Fibroblast of pulmonary artery (primary cell): ENCODE data around the gene CDR2.
"Not testable (repeated sequence)": the region's sequence is repeated elsewhere in the genome, so short reads cannot be mapped to it uniquely, and the experiment has no call there.

Experiments used
- DNase-seq: peaks from one replicate; pipeline ENCODE4 v3.0.0-alpha.2; 2010; ENCODE audit warnings: low read depth
- H3K4me3 ChIP-seq: replicated peaks from 2 replicates; pipeline ENCODE4 v1.5.1; 2011; ENCODE audit warnings: low read depth, mild to moderate bottlenecking, control low read depth, low read length, moderate library complexity
- TF ChIP-seq, protein P1 (sequence below): IDR thresholded peaks from 2 replicates; pipeline ENCODE4 v1.5.1; 2011; ENCODE audit warnings: mild to moderate bottlenecking, control low read depth, low read length, inconsistent platforms; ENCODE audit errors: missing control alignments

CDR2 gene

GRCh38 chr16:22374311-22375116 is at the start of gene CDR2:
CDR2 (minus strand) TSS chr16:22374619; CDS start chr16:22374309, 310 bp downstream.
- peak; percentile 96 for DNase-seq
- H3K4me3 ChIP-seq, result peak within 1 kb of the TSS; percentile 77
- TF ChIP-seq, protein P1, sequence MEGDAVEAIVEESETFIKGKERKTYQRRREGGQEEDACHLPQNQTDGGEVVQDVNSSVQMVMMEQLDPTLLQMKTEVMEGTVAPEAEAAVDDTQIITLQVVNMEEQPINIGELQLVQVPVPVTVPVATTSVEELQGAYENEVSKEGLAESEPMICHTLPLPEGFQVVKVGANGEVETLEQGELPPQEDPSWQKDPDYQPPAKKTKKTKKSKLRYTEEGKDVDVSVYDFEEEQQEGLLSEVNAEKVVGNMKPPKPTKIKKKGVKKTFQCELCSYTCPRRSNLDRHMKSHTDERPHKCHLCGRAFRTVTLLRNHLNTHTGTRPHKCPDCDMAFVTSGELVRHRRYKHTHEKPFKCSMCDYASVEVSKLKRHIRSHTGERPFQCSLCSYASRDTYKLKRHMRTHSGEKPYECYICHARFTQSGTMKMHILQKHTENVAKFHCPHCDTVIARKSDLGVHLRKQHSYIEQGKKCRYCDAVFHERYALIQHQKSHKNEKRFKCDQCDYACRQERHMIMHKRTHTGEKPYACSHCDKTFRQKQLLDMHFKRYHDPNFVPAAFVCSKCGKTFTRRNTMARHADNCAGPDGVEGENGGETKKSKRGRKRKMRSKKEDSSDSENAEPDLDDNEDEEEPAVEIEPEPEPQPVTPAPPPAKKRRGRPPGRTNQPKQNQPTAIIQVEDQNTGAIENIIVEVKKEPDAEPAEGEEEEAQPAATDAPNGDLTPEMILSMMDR, result no peak

DNA sequence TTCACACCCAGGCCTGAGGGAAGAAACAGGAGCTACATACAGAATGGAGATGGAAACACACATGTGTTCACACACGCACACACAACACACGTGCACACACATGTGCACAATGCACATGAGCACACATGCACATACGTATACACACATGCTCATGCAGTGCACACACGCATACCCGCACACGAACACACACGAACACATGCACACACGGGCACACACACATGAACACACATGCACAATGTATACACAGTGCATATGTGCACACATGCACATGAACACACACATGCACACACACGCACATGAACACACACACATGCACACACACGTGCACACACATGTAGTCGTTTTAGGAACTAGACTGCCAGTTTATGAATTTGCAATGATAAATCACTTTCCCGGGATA is 49.3 kb upstream of the CDR2 start:
- TF ChIP-seq, protein P1, result no peak
- no peak overlapping the region for H3K4me3 ChIP-seq
- no peak for DNase-seq

DNA sequence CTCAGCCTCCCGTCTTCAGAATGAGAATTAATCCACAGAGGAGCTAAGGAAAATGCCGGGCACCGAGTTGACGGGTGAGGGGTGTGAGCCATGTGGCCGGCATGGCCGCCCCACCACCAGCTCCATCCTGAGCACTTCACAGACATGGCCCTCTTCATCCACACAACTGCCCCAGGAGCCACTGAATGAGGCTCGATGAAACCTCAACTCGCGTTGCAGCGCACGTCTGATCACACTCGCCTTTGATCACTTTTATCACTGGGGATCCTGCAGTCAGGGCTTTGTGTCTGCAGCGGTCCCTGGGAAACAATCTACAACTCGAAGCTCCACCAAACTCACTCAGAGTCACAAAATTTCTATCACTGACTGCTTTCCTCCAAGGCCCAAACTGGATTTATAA is 46.7 kb upstream of the CDR2 start:
- H3K4me3 ChIP-seq, result no peak overlapping the region
- no peak for DNase-seq
- TF ChIP-seq, protein P1, result no peak

- TF ChIP-seq, protein P1, result no peak
- no peak for DNase-seq
- no peak overlapping the region for H3K4me3 ChIP-seq
Observed at GRCh38 chr16:22420606-22421135, 46.3 kb upstream of the CDR2 start.

GRCh38 chr16:22419908-22420307 is 45.5 kb upstream of the CDR2 start:
- no peak for DNase-seq
- TF ChIP-seq, protein P1, result no peak
- no peak overlapping the region for H3K4me3 ChIP-seq

GRCh38 chr16:22418826-22419225 is 44.4 kb upstream of the CDR2 start:
- no peak for DNase-seq
- H3K4me3 ChIP-seq, result no peak overlapping the region
- TF ChIP-seq, protein P1, result no peak

- not testable (repeated sequence) for H3K4me3 ChIP-seq, DNase-seq
Observed at GRCh38 chr16:22417798-22418197, 43.4 kb upstream of the CDR2 start.
